Hepatocyte (in vitro differentiated cells): ENCODE measurements around the gene ACACA.

Experiments
- EZH2 ChIP-seq: fragments of 200-600 bp; sonication (generic); IDR thresholded peaks from 2 replicates; pipeline ENCODE4 v1.6.1; 2016; ENCODE audit warnings: antibody characterized with exemption, mild to moderate bottlenecking, borderline replicate concordance
- EZH2phosphoT487 ChIP-seq: fragments of 200-600 bp; sonication (generic); IDR thresholded peaks from one replicate; pipeline ENCODE4 v1.6.1; 2018; ENCODE audit warnings: antibody characterized with exemption, mild to moderate bottlenecking, low read depth, moderate library complexity; ENCODE audit not compliant: unreplicated experiment, severe bottlenecking
- TF ChIP-seq, protein P1 (sequence below): fragments of 200-600 bp; sonication (generic); IDR thresholded peaks from 2 replicates; pipeline ENCODE4 v1.5.1; 2016; ENCODE audit warnings: antibody characterized with exemption, mild to moderate bottlenecking; ENCODE audit not compliant: poor library complexity

DNA sequence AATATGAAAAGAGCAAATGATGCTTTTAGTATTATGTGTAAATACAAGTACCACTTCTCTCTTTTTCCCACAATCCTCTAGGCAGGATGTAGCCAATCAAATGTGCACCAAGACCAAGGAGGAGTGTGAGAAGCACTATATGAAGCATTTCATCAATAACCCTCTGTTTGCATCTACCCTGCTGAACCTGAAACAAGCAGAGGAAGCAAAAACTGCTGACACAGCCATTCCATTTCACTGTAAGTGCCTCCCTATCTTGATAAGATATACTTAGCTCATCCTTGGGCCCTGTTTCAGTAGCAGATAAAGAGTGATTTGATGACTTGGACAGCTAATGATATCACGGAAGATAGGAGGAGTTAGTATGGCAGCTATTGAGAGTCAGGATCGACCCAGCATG lies 33.8 kb upstream of the ACACA start:
- TF ChIP-seq EZH2phosphoT487: no peak
- TF ChIP-seq, protein P1, sequence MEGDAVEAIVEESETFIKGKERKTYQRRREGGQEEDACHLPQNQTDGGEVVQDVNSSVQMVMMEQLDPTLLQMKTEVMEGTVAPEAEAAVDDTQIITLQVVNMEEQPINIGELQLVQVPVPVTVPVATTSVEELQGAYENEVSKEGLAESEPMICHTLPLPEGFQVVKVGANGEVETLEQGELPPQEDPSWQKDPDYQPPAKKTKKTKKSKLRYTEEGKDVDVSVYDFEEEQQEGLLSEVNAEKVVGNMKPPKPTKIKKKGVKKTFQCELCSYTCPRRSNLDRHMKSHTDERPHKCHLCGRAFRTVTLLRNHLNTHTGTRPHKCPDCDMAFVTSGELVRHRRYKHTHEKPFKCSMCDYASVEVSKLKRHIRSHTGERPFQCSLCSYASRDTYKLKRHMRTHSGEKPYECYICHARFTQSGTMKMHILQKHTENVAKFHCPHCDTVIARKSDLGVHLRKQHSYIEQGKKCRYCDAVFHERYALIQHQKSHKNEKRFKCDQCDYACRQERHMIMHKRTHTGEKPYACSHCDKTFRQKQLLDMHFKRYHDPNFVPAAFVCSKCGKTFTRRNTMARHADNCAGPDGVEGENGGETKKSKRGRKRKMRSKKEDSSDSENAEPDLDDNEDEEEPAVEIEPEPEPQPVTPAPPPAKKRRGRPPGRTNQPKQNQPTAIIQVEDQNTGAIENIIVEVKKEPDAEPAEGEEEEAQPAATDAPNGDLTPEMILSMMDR: no peak
- TF ChIP-seq EZH2: no peak
